ENCODE data around the gene SRRM2.

SRRM2 gene

GRCh38 chr16:2715519-2715918 lies 36.9 kb upstream of the SRRM2 start:
- DNase-seq (ENCODE audit: low spot score), result peak; percentile 40
- no CpG with 5 or more reads among the region's 33 CpGs for WGBS, 2 donors (ENCODE audit: extremely low coverage in 2 of 2, insufficient read length in 2 of 2, insufficient replicate concordance in 1 of 2)

GRCh38 chr16:2715966-2716885 lies 36.2 kb upstream of the SRRM2 start:
- H3K4ac ChIP-seq (ENCODE audit: low read length), result no peak overlapping the region
- no peak for DNase-seq (ENCODE audit: low spot score)
- no CpG with 5 or more reads among the region's 17 CpGs for whole genome bisulfite sequencing, 2 donors (ENCODE audit: extremely low coverage in 2 of 2, insufficient read length in 2 of 2, insufficient replicate concordance in 1 of 2)
- peaks cover 0 to 4% (median 0%) of the 10 kb centered on the region in 3 experiments for H3K27me3 ChIP-seq (ENCODE audit: control insufficient read depth in 3 of 3, insufficient read depth in 3 of 3, low read depth in 1 of 3, low read length in 3 of 3)
- peak overlapping the region; percentile 68 for H2AK5ac ChIP-seq (ENCODE audit: low read depth, low read length)
- H3K23ac ChIP-seq (ENCODE audit: low read depth, low read length, poor library complexity), result no peak overlapping the region
- peaks cover 0 to 4% of the 10 kb centered on the region in 2 donors for H3K4me1 ChIP-seq (ENCODE audit: control insufficient read depth in 2 of 2, insufficient read depth in 1 of 2, low read depth in 1 of 2, low read length in 2 of 2)
- H3K18ac ChIP-seq (ENCODE audit: low read length), result peak overlapping the region; percentile 17
- H2BK120ac ChIP-seq (ENCODE audit: low read depth, low read length), result no peak overlapping the region
- no peak overlapping the region for H4K8ac ChIP-seq (ENCODE audit: low read depth, low read length)
- peaks cover 5% of the 10 kb centered on the region for H3K79me1 ChIP-seq (ENCODE audit: low read depth, low read length)
- no peaks in the 10 kb centered on the region for H3K36me3 ChIP-seq (replicated peaks in 1 of 2; ENCODE audit: control insufficient read depth in 2 of 2, insufficient read depth in 2 of 2, low read length in 2 of 2)
- no peak overlapping the region for H2AFZ ChIP-seq (ENCODE audit: low read length)
- peak overlapping the region; percentile 44 for H3K14ac ChIP-seq (ENCODE audit: low read length)
- no peaks in the 10 kb centered on the region for H3K9me3 ChIP-seq (replicated peaks in 1 of 2; ENCODE audit: control insufficient read depth in 2 of 2, insufficient read depth in 1 of 2, low read depth in 1 of 2, low read length in 2 of 2)
- H2BK15ac ChIP-seq (ENCODE audit: low read length), result no peak overlapping the region
- H2BK12ac ChIP-seq (ENCODE audit: low read length), result no peak overlapping the region
- H3K9ac ChIP-seq (ENCODE audit: low read depth, low read length, poor library complexity), result no peak overlapping the region
- H3K4me3 ChIP-seq (ENCODE audit: low read length in 2 of 2), result no peak overlapping the region
- no peak overlapping the region for H3K4me2 ChIP-seq (ENCODE audit: insufficient read depth, low read length, poor library complexity, severe bottlenecking)
- H3K27ac ChIP-seq (replicated peaks; ENCODE audit: low read length), result no peak overlapping the region
- peak overlapping the region; percentile 24 for H2BK5ac ChIP-seq (ENCODE audit: low read length)
- no peak overlapping the region for H4K91ac ChIP-seq (ENCODE audit: low read depth, low read length, poor library complexity)

More at GRCh38 chr16:2715519-2715918, 36.9 kb upstream of the SRRM2 start:
- no peaks in the 10 kb centered on the region for H3K36me3 ChIP-seq (replicated peaks in 1 of 2; ENCODE audit: control insufficient read depth in 2 of 2, insufficient read depth in 2 of 2, low read length in 2 of 2)
- H2BK120ac ChIP-seq (ENCODE audit: low read depth, low read length), result no peak overlapping the region
- peak overlapping the region; percentile 76 for H3K18ac ChIP-seq (ENCODE audit: low read length)
- no peaks in the 10 kb centered on the region for H3K9me3 ChIP-seq (replicated peaks in 1 of 2; ENCODE audit: control insufficient read depth in 2 of 2, insufficient read depth in 1 of 2, low read depth in 1 of 2, low read length in 2 of 2)
- no peak overlapping the region for H2AFZ ChIP-seq (ENCODE audit: low read length)
- no peak overlapping the region for H4K8ac ChIP-seq (ENCODE audit: low read depth, low read length)
- H2BK12ac ChIP-seq (ENCODE audit: low read length), result no peak overlapping the region
- no peak overlapping the region for H3K23ac ChIP-seq (ENCODE audit: low read depth, low read length, poor library complexity)
- H3K27ac ChIP-seq (replicated peaks; ENCODE audit: low read length), result no peak overlapping the region
- H3K27me3 ChIP-seq (ENCODE audit: control insufficient read depth in 3 of 3, insufficient read depth in 3 of 3, low read depth in 1 of 3, low read length in 3 of 3), result peaks cover 0 to 4% (median 0%) of the 10 kb centered on the region in 3 experiments
- peaks cover 0 to 4% of the 10 kb centered on the region in 2 donors for H3K4me1 ChIP-seq (ENCODE audit: control insufficient read depth in 2 of 2, insufficient read depth in 1 of 2, low read depth in 1 of 2, low read length in 2 of 2)
- H3K14ac ChIP-seq (ENCODE audit: low read length), result peak overlapping the region; percentile 38
- H2BK15ac ChIP-seq (ENCODE audit: low read length), result no peak overlapping the region
- H3K4me2 ChIP-seq (ENCODE audit: insufficient read depth, low read length, poor library complexity, severe bottlenecking), result no peak overlapping the region
- peaks cover 7% of the 10 kb centered on the region for H3K79me1 ChIP-seq (ENCODE audit: low read depth, low read length)
- no peak overlapping the region for H3K9ac ChIP-seq (ENCODE audit: low read depth, low read length, poor library complexity)
- H2BK5ac ChIP-seq (ENCODE audit: low read length), result peak overlapping the region; percentile 24
- no peak overlapping the region for H3K4ac ChIP-seq (ENCODE audit: low read length)
- H2AK5ac ChIP-seq (ENCODE audit: low read depth, low read length), result no peak overlapping the region
- no peak overlapping the region for H4K91ac ChIP-seq (ENCODE audit: low read depth, low read length, poor library complexity)
- H3K4me3 ChIP-seq (ENCODE audit: low read length in 2 of 2), result no peak overlapping the region

GRCh38 chr16:2716948-2717347 lies 35.5 kb upstream of the SRRM2 start:
- Histone ChIP-seq H2BK120ac (ENCODE audit: low read depth, low read length) (no peak overlapping the region), H3K18ac (ENCODE audit: low read length) (no peak overlapping the region), H3K4me1 (ENCODE audit: control insufficient read depth in 2 of 2, insufficient read depth in 1 of 2, low read depth in 1 of 2, low read length in 2 of 2) (peaks cover 0 to 4% of the 10 kb centered on the region in 2 donors), H2BK12ac (ENCODE audit: low read length) (no peak overlapping the region), H3K9me3 (replicated peaks in 1 of 2; ENCODE audit: control insufficient read depth in 2 of 2, insufficient read depth in 1 of 2, low read depth in 1 of 2, low read length in 2 of 2) (no peaks in the 10 kb centered on the region), H2AK5ac (ENCODE audit: low read depth, low read length) (no peak overlapping the region), H2BK15ac (ENCODE audit: low read length) (no peak overlapping the region), H2AFZ (ENCODE audit: low read length) (no peak overlapping the region), H3K27ac (replicated peaks; ENCODE audit: low read length) (no peak overlapping the region), H4K91ac (ENCODE audit: low read depth, low read length, poor library complexity) (no peak overlapping the region), H2BK5ac (ENCODE audit: low read length) (no peak overlapping the region), H3K9ac (ENCODE audit: low read depth, low read length, poor library complexity) (no peak overlapping the region), H3K79me1 (ENCODE audit: low read depth, low read length) (peaks cover 5% of the 10 kb centered on the region), H4K8ac (ENCODE audit: low read depth, low read length) (no peak overlapping the region), H3K4me3 (ENCODE audit: low read length in 2 of 2) (no peak overlapping the region), H3K23ac (ENCODE audit: low read depth, low read length, poor library complexity) (no peak overlapping the region), H3K4me2 (ENCODE audit: insufficient read depth, low read length, poor library complexity, severe bottlenecking) (no peak overlapping the region), H3K27me3 (ENCODE audit: control insufficient read depth in 3 of 3, insufficient read depth in 3 of 3, low read depth in 1 of 3, low read length in 3 of 3) (peaks cover 0 to 4% (median 0%) of the 10 kb centered on the region in 3 experiments), H3K4ac (ENCODE audit: low read length) (no peak overlapping the region), H3K14ac (ENCODE audit: low read length) (no peak overlapping the region), H3K36me3 (replicated peaks in 1 of 2; ENCODE audit: control insufficient read depth in 2 of 2, insufficient read depth in 2 of 2, low read length in 2 of 2) (no peaks in the 10 kb centered on the region)
- WGBS, 2 donors (ENCODE audit: extremely low coverage in 2 of 2, insufficient read length in 2 of 2, insufficient replicate concordance in 1 of 2), result no CpG with 5 or more reads among the region's 10 CpGs
- DNase-seq (ENCODE audit: low spot score), result no peak
